PC-9 (cell line): Measurements from ENCODE around the gene CDT1.

Experiments
- CTCF ChIP-seq: fragments of 200-600 bp; sonication (generic); conservative IDR thresholded peaks from 2 replicates; pipeline ENCODE4 v1.6.1; 2017; ENCODE audit warnings: mixed run types, antibody characterized with exemption, mild to moderate bottlenecking, moderate library complexity
- EZH2 ChIP-seq: fragments of 200-600 bp; sonication (generic); IDR thresholded peaks from 2 replicates; pipeline ENCODE4 v1.8.0; 2017; ENCODE audit warnings: antibody characterized with exemption, low read depth

- no peak for TF ChIP-seq CTCF
- TF ChIP-seq EZH2: no peak
These were observed 22.7 kb downstream of the CDT1 start for GRCh38 chr16:88826070-88826840.
